ENCODE data around the gene PCDH1.

- TF ChIP-seq CTCF (IDR thresholded peaks at IDR 0.05; ENCODE audit: control extremely low read depth in 1 of 3, insufficient read depth in 1 of 3, low read depth in 1 of 3, low read length in 3 of 3) (no peak), POLR2A (IDR thresholded peaks at IDR 0.05; ENCODE audit: control extremely low read depth in 1 of 2, low read depth in 2 of 2, low read length in 2 of 2) (no peak), YY1 (IDR thresholded peaks at IDR 0.05; ENCODE audit: low read depth, low read length) (no peak), POLR2AphosphoS5 (IDR thresholded peaks at IDR 0.05; ENCODE audit: low read depth, low read length) (no peak), CHD1 (IDR thresholded peaks at IDR 0.05; ENCODE audit: low read depth, low read length) (no peak)
Observed at GRCh38 chr5:141823056-141823455, 55.2 kb downstream of the PCDH1 start.

All from H1 (cell line).